Bronchial epithelial cell (primary cell): ENCODE measurements around the gene TGFB2. TPM values are rescaled to one million over a fixed set of nuclear protein-coding genes. Genes with fewer than 3 reads are reported as not detected.
A peak's percentile ranks its signal among the peaks of the same experiment; 100 is the strongest.

Experiments
- DNase-seq: peaks from one replicate; pipeline ENCODE4 v3.0.0-alpha.2; 2010; ENCODE audit warnings: low read depth
- FAIRE-seq: peaks from 2 replicates; lab custom pipeline; 2011; peaks lifted over from hg19 to GRCh38; lab: Jason Lieb, UNC
- H3K27me3 ChIP-seq: 2 replicates; pipeline ENCODE4 v1.5.1; 2011; ENCODE audit warnings: low read length; ENCODE audit not compliant: control insufficient read depth, insufficient read depth
- H3K36me3 ChIP-seq: 2 replicates; pipeline ENCODE4 v1.5.1; 2011; ENCODE audit warnings: low read length; ENCODE audit not compliant: control insufficient read depth, insufficient read depth
- H3K4me3 ChIP-seq: 2 replicates; pipeline ENCODE4 v1.5.1; 2011; ENCODE audit warnings: mild to moderate bottlenecking, low read depth, low read length, control low read depth
- total RNA-seq: library from RNA; depleted of rRNA; stranded (reverse); fragments of >200 nt; gene quantifications from 2 replicates; pipeline ENCODE4 v1.2.1, GENCODE V29; 2014
- TF ChIP-seq, protein P1 (sequence below): IDR thresholded peaks from 2 replicates; pipeline ENCODE4 v1.5.1; 2011; ENCODE audit warnings: mild to moderate bottlenecking, moderate library complexity, low read length, control low read depth, inconsistent platforms; ENCODE audit not compliant: insufficient read depth, severe bottlenecking

Gene TGFB2
- total RNA-seq, 1 donor from 2014 or later, result 6.1 TPM

DNA sequence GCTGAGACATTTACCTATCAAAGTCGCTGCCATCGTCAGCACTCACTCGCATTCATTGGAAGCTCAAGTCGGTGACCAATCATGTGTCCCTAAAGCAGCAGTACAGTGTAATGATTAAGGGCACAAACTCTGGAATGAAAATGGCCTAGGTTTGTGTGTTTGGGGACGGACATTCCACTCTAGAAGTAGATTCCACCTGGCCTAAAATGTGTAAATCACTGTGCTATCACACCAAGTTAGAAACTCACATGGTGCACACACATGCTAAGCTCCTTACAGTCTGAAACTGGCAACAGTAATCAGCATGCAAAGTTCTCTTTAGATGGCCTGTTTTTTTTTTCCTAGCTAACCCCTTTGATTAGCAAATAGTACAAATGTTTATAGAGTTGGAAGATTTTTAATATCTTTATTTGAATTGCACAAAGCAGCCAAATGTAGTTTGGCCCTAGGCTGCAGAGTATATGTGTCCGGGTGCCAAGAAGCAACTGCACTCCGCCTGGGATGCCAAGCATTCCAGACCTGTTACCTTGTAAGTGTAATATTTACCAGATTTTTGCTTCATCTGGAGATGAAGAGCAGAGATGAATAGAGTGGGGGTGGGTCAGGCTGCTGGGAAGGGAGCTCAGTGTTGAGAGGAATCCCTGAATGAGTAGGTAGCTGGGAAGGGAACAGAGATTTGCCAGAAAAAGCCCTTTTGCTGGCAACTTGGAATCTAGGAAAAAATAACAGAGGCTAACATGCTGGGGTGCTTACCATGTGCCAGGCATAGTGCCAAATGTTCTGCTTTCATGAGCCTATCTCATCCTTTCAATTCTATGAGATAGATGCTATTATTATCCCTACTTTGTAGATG lies 35.2 kb downstream of the TGFB2 start:
- Histone ChIP-seq H3K27me3 (no peaks in the 10 kb centered on the region), H3K4me3 (no peak overlapping the region), H3K36me3 (no peaks in the 10 kb centered on the region)
- DNase-seq, result peak; percentile 85
- TF ChIP-seq, protein P1, sequence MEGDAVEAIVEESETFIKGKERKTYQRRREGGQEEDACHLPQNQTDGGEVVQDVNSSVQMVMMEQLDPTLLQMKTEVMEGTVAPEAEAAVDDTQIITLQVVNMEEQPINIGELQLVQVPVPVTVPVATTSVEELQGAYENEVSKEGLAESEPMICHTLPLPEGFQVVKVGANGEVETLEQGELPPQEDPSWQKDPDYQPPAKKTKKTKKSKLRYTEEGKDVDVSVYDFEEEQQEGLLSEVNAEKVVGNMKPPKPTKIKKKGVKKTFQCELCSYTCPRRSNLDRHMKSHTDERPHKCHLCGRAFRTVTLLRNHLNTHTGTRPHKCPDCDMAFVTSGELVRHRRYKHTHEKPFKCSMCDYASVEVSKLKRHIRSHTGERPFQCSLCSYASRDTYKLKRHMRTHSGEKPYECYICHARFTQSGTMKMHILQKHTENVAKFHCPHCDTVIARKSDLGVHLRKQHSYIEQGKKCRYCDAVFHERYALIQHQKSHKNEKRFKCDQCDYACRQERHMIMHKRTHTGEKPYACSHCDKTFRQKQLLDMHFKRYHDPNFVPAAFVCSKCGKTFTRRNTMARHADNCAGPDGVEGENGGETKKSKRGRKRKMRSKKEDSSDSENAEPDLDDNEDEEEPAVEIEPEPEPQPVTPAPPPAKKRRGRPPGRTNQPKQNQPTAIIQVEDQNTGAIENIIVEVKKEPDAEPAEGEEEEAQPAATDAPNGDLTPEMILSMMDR, result no peak
- FAIRE-seq, result no peak

DNA sequence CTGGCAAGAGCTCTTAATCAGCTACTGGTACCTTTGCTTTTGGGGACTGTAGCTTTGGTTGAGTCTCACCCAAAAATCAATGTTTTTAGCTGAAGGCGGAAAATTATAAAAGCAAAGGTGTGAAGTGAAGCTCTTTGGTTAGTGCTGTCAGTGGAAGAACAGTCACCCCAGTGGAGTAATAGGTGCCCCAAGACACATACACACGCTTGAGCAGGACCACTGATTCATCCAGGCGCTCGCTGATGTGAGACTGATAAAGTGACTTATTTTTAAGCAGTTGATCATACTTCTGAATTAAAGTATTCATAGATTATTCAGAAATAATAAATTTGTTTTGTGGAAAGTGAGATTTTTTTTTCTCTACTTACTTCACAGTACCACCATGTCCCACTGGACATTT lies 37.1 kb downstream of the TGFB2 start:
- FAIRE-seq, result no peak
- no peaks in the 10 kb centered on the region for H3K36me3 ChIP-seq
- DNase-seq, result no peak
- TF ChIP-seq, protein P1, result no peak
- no peaks in the 10 kb centered on the region for H3K27me3 ChIP-seq
- H3K4me3 ChIP-seq, result no peak overlapping the region

DNA sequence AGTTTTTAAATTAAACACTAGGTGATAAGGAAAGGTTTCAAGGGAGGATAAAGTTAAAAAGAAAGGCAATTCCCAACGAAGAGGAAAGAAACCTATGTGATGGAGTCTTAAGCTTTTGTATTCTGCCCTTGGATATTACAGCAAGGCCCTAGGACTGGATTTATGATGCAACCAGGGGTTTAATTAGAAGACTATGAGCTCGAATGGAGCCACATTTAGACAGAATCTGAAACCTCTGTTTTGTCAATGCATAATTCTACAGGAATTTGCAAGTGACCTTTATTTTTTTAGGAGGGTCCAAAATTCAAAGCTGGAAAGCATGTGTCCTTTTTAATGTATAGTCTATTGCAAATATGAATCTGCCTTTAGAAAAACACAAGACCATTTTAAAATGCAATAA lies 37.9 kb downstream of the TGFB2 start:
- Histone ChIP-seq H3K4me3 (no peak overlapping the region), H3K27me3 (no peaks in the 10 kb centered on the region), H3K36me3 (no peaks in the 10 kb centered on the region)
- TF ChIP-seq, protein P1, result no peak
- DNase-seq (no peak), FAIRE-seq (no peak)

DNA sequence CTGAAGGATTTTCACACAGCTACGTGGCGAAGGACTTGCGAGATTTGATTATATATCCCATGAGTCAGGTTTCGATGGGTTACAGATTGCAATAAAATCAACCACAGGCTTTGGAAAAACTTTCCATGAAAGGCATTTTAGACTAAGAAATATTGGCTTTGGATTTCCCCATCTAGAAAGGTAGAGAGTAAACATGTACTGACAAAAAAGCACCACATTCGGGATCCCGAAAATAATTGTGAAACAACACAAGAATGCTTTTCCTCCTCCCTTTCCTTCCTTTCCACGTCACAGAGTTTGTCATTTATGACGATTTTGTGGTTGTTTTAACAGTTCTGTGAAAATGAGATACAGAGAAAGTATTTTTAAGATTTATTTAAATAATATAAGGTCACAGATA lies 38.5 kb downstream of the TGFB2 start:
- Histone ChIP-seq H3K4me3 (no peak overlapping the region), H3K27me3 (no peaks in the 10 kb centered on the region), H3K36me3 (no peaks in the 10 kb centered on the region)
- TF ChIP-seq, protein P1, result no peak
- FAIRE-seq (no peak), DNase-seq (peak; percentile 49)

DNA sequence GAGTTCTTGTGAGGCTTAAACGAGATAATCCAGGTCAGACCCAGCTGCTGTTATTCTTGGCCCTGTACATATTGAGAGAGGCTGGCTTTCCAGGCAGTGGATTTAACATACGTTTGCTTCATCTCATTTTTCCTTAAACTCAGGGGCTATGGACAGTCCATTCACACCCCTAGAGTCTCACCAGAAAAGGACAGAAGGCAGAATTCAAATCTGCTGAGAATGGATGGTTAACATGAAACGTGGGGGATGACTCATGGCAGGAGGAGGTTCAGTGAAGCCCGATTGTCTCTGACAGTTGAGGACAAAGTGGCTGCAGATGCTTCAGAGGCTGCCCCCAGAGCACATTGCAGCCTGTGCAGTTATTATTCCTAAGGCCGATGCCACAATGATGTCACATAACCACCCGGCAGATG lies 39.5 kb downstream of the TGFB2 start:
- H3K4me3 ChIP-seq, result no peak overlapping the region
- TF ChIP-seq, protein P1, result no peak
- no peaks in the 10 kb centered on the region for H3K36me3 ChIP-seq
- FAIRE-seq, result no peak
- no peak for DNase-seq
- no peaks in the 10 kb centered on the region for H3K27me3 ChIP-seq

DNA sequence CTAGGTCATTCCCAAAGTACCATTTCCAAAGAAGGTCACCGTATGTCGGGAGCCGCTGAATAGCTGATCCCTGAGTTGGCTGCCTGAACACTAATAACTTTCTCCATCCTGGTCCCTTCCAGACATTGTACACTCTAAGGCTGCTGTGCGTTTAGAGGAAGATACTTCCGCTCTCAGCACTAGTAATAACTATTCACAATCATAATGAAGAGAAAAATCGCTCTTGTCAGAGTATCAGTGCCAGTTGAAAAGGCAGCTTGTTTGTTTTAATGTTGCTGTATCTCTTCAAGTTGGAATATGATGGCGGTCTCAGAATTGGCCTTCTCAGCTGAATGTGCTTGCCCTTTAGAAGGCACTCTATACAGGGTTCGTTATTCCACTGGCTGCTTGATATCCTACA lies 43.5 kb downstream of the TGFB2 start:
- no peaks in the 10 kb centered on the region for H3K27me3 ChIP-seq
- no peak for FAIRE-seq
- H3K36me3 ChIP-seq, result no peaks in the 10 kb centered on the region
- no peak for DNase-seq
- TF ChIP-seq, protein P1, result no peak
- no peak overlapping the region for H3K4me3 ChIP-seq
